Activated effector memory CD4-positive, alpha-beta T cell treated with Interleukin-2 at 50 U/mL for 16 hours (primary cell): ENCODE results near the gene DDX24.
"Not testable (repeated sequence)": the region's sequence is repeated elsewhere in the genome, so short reads cannot be mapped to it uniquely, and the experiment has no call there.

Source experiments
- DNase-seq: peaks from one replicate; pipeline ENCODE4 v3.0.0-alpha.2; 2020

DDX24 gene

DNA sequence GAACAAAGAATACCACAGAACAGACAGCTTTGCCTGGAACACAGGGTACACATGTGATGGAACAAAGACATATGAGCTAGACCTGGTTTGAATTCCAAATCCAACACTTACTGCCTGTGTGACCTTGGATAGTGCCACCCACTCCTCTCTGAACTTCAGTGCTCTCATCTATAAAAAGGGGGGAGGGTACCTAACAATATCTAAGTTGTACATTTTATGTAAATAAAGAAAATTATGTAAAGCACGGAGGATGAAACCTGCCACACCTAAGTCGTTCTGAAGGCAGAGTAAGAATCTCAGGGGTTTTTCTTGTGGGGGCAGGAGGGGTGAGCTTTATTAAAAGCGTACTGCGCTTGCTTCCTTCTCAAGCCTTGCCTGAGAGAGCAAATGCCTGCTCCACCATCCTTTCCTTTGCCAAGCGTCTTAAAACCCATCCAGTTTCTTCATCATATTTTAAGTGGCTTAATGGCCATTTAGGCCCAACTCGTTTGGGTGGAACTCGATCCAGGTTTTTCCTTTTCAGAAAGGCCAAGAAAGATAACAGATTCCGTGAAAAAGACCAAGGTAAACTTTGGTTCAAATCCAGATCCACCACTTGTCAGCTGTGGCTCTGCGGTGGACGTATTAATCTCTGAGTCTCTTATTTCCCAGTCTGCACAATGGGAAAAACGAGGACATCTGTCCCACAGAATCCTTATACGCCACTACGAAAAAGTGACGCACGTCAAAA, 946 bp downstream of the DDX24 start:
- no peak for DNase-seq

DNA sequence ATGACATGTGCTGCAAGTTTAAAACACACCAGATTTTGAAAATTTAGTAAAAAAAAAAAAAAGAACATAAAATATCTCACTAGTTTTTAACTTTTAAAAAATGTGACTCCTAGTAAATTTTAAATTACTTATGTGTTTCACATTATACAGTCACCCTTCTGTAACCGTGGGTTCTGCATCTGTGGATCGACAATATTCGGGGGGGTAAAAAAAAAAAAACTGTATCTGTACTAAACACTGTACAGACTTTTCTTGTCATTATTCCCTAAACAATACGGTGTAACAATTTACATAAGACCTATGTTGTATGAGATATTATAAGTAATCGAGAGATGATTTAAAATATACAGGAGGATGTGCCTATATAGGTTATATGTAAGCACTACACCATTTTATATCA, 3.2 kb downstream of the DDX24 start:
- DNase-seq, result no peak

DNA sequence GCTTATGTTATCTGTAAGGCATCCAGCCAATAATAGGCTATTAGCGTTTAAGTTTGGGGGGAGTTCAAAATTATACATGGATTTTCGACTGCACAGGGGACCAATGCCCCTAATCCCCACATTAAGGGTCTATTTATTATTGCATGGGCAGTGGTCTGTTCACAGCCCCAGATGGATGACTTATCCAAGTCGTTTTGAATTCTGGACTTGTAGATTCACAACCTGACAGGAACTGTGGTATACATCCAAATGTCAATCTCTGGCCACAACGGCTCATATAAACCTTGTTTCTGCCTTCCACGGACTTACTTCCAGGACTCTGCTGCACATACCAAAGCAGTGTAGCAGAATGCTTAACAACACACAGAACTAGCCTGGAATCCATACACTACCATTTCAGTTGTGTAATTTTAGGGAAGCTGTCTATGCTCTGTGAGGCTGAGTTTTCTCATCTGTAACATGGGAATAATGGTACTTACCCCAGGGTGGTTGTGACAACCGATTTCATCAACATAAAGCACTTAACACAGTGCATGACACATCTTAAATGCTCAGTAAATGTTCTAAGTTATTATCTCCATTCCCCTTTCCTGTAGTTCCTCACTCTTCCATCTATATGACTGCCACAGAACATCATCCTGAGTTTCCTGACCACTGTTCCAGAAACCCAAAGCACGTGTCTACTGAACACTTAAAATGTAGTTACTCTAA, 3.7 kb downstream of the DDX24 start:
- no peak for DNase-seq

DNA sequence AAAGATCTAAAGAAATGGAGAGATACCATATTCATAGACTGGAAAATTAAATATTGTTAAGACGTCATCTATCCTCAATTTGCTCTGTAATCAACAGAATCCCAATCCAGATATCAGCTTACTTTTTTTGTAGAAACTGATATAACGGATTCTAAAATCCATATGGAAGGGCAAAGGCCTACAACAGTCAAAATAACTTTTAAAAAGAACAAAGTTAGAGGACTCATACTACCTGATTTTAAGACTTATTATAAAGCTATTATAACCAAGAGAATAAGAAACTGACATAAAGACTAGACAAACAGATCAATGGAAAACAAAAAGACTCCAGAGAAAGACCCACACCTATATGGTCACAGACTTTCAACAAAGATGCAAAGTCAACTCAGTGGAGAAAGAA, 6.0 kb downstream of the DDX24 start:
- no peak for DNase-seq

GRCh38 chr14:94074534-94074933, 6.5 kb downstream of the DDX24 start:
- DNase-seq, result no peak

- DNase-seq, result not testable (repeated sequence)
Measured at GRCh38 chr14:94072076-94072475, 8.9 kb downstream of the DDX24 start.

GRCh38 chr14:94066089-94066676, 14.8 kb downstream of the DDX24 start:
- no peak for DNase-seq

- DNase-seq, result no peak
Measured at GRCh38 chr14:94062344-94062940, 18.6 kb downstream of the DDX24 start.

GRCh38 chr14:94059998-94060397, 21.0 kb downstream of the DDX24 start:
- DNase-seq, result no peak

DNA sequence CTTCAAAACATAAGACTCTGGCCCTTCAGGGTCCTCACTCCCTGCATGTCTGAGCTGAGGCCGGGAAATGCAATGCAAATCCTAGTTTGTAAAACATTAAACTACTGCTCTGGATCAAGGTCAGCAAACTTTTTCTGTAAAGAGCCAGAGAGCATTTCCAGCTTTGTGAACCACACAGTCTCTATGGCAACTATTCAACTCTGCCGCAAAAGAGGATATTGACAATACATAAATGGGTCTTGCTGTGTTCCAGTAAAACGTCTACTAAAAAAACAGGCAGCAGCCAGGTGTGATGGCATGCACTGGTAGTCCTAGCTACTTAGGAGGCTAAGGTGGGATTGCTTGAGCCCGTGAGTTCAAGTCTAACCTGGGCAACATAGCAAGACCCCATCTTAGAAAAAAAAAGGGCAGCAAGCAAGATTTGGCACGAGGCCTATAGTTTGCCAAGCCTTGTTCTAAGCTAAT, 22.3 kb downstream of the DDX24 start:
- DNase-seq, result no peak

DNA sequence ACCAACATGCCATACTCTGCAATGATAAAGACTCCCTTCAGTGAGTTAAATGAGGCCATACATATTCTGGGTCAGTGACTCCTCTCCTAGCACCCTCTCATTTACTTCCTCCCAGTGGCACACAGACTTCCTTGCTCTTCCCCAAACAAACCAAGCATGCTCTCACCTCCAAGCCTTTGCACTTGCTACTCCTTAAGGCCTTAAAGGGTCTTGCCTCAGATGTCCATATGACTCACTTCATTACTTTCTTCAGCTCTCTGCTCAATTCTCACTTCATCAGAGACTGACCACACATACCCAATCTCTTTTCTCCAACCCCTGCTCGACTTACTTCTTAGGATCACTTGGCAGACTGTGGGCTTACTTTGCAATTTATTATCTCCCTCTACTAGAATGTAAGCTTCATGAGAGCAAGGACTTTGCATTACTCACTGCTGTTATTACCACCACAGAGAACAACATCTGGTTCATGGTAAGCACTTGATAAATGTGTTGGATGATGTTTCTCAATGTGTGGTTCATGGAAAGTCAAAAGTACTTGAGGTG, 22.8 kb downstream of the DDX24 start:
- no peak for DNase-seq

DNA sequence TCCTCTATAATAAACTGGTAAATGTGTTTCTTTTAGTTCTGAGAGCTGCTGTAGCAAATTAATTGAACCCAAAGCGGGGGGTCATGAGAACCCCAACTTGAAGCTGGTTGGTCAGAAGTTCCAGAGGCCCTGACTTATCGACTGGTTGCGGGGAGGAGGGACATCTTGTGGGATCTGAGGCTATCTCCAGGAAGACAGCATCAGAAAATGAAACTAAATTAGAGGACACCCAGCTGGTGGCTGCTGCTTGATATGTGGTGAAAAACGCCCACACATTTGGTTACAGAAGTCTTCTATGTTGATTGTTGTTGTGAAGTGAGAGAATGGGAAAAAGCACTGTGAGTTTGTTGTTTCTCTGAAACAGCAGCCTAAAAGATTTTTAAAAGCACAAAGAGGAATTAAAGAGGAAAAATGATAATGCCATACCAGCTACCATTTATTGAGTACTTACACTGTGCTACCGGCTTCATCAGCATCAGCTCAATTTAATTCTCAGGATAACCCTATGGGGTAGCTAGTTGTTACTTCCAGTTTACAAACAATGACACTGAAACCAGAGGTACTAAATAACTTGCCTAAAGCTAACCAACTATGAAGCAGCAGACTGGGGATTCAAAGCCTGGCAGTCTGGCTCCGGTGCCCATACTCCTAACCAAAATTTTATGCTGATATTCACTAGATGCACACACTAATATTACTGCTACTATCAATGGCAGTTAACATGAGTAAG, 24.3 kb downstream of the DDX24 start:
- DNase-seq, result no peak

DNA sequence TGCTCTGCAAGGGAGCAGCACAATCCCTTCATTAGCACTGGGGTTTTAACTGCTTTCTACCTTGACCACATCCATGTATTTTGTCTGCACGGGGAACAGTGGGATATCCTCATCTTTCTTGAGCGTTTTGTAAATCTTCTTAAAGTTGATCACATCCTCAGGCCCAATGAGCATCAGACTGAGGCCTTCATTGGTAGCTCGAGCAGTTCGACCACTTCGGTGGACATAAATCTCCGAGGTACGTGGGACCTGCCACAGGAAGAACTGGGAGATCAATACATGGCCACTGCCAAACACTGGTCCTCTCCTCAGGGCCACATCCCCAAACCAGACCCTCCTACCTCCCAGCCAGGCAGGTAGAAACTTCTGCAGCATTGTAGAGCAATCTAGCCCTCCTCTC, 26.1 kb downstream of the DDX24 start:
- no peak for DNase-seq

DNA sequence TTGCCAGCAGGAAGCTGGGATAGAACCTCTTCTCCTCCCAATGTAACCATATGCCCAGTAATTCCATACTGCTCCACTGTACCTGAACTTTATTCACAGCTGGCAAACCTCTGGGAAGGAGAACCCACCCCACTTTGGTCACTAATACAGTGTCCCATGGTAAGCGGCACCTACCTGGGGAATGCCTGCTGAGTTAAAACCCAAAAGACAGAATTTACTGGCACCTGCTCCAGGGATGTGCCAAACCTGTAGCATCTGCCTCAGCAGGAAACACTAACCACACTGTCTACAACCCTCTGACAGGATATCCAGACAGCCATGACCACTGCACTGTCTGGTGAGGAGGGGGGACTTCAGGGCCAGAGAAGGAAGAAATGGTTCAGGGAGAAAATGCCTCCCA, 26.6 kb downstream of the DDX24 start:
- no peak for DNase-seq

GRCh38 chr14:94052662-94053061, 28.3 kb downstream of the DDX24 start:
- DNase-seq, result no peak

DNA sequence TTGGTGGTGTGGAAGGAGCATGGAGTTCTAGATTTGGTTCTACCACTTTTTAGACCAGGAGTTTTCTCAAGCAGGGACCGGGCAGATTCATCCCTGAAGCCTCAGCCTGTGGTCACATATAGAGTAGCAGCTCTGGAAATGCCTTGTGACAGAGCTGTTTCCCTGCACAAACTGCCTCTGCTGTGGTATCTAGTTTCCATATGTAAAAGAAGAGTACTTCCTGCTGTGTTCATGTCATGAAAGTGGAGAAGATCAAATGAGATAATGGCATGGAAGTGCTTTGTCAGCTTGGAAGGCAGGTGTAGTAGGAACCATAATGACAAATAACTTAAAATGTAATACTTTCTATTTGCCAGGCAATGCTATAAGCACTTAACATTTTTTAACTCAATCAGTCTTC, 28.8 kb downstream of the DDX24 start:
- no peak for DNase-seq

GRCh38 chr14:94051779-94052178, 29.2 kb downstream of the DDX24 start:
- no peak for DNase-seq

DNA sequence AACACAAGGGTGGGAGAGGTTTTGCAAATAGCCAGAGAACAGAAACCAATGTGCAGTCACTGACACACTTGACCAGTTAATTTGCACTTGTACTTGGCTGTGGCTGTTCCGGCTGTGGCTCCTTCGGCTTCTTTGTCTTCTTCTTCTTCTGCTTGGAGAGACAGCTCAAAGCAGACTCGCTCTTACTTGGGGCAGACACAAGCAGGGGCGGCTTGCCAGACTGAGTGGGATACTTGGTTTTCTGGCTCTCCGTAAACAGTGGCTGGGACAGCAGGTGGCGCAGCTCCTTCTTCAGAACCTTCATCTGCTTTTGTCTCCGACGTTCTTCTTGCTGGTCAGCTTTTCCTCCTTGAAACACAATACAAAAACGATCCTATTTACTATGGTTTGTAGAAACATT, 29.9 kb downstream of the DDX24 start:
- DNase-seq, result no peak

GRCh38 chr14:94050231-94050880, 30.6 kb downstream of the DDX24 start:
- DNase-seq, result no peak

GRCh38 chr14:94049625-94050023, 31.4 kb downstream of the DDX24 start:
- no peak for DNase-seq

DNA sequence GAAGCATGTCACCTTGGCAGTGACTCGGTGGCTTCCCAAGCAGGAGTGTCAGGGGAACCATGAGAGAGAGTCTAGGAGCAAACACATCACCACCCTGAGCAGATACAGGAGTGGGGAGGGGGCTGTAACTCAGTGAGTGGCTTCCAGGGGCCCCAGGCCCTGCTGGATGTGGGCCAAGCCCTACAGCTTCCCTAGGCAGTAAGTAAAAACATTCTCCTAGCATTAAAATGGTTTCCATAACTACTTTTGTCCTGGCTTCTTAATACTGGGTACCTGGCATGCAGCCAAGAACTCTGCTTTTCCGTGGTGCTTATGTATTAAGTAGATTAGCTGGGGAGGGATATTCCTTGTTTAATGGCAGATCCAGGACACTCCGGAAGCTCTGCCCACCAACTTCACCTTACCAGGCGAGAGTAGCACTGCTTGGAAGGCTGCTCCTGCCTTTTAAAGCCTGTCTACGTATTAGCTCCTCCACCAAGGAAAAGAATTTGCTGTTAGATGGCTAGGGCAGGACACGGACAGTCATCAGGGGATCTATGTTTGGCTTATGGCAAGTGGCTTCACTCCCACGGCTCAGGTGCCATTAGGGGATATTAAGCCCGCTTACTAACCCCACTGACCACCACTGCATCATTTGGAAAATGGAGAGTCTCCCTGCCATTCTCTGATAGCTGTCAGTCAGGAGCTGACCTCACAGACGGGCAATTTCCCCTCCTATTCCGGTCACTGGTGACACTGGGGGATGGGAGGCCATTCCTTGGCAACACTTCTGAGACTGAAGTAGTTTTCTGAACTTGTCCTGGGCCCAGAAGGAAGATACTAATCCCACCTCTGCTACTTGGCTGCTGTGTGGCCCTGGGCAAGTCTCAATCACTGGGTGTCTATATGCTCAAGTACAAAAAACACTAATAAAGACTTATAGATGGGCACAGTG, 32.0 kb downstream of the DDX24 start:
- no peak for DNase-seq
